Stimulated activated CD4-positive, alpha-beta T cell treated with anti-CD3 and anti-CD28 coated beads, Interleukin-1b, Interleukin-23, amount 100 ng/mL, for 4 hours (primary cell): Measurements from ENCODE around the gene CUL1.

Experiments
- DNase-seq, 2 donors: peaks; one replicate each; pipeline ENCODE4 v3.0.0-alpha.2; 2020; ENCODE audit warnings: low read depth in 2 of 2

The CUL1 gene

DNA sequence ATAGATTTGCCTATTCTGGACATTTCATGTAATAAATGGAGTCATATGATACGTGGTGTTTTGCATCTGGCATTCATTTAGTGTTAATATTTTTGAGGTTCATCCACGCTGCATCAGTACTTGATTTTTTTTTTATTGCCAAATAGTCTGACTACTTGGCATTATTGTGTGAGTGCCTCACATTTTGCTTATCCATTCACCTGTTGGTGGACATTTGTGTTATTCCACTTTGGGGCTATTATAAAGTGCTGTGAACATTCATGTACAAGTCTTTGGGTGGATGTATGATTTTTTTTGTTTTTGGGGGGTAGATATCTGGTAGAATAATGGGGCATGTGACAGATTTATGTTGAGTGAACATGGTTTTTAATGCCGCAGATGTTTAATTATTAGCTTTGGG is 19.7 kb downstream of the CUL1 start:
- no peak for DNase-seq

DNA sequence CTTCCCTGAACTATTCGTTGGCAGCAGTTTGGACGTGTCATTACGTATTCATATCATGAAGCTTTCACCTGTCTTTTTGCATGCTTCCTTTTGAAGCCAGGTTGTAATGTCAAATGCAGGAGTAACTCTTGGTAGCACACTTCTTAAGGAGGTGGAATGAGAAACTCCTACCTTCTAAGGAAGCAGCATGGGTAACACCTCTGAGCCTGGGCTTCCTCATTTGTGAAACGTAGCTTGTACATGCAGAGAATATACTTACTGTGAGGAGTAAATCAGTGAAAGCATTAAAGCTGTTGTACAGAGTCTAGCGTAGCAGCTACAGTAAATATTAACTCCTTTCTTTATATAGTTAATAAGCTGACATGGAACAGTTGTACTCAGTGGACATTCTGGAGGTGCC is 21.1 kb downstream of the CUL1 start:
- DNase-seq: no peak

- no peak for DNase-seq
Measured at GRCh38 chr7:148720472-148720871, 21.8 kb downstream of the CUL1 start.

- DNase-seq: no peak
Measured at GRCh38 chr7:148721390-148721789, 22.7 kb downstream of the CUL1 start.

- DNase-seq: no peak
Measured at GRCh38 chr7:148722340-148723165, 23.9 kb downstream of the CUL1 start.

DNA sequence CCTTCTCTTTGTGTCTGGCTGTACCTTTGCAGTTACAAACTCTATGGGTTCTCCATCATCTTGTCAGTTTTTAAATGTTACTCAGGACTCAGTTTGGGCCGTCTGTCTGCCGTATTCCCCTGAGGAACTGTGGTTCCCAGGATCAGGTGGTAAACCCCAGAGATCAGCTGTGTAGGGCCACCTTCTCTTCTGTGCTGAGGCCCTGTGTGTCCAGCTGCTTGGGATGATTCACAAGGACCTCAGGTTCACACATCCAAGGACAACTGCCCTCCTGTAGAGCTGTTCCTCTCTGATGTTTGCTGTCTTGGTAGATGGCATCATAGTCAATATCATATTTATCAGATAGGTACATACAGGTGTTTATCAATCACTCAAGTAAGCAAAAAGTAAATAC is 24.5 kb downstream of the CUL1 start:
- no peak for DNase-seq

GRCh38 chr7:148723846-148724245 is 25.1 kb downstream of the CUL1 start:
- no peak for DNase-seq

DNA sequence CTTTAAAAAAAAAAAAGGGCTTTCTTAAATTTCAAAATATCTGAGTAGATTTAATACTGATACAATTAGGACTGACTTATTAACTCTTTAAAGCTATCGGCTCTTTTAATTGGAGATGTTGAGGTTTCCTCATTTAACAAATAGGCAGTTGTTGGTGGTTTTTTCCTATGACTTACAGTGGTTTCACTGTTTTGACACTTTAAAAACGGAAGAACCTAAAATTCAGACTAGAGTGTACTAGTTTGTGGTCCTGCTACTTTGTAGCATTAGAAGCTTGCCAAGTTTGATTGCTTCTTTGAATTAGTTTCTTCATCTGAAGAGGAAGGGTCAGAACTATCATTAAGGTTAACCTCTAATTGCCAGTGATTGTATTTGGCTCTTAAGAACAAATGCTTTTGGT is 27.7 kb downstream of the CUL1 start:
- no peak for DNase-seq

- no peak for DNase-seq
Measured at GRCh38 chr7:148727501-148728278, 29.0 kb downstream of the CUL1 start.

GRCh38 chr7:148729984-148730733 is 31.5 kb downstream of the CUL1 start:
- no peak for DNase-seq

GRCh38 chr7:148732862-148733261 is 34.2 kb downstream of the CUL1 start:
- DNase-seq: no peak

GRCh38 chr7:148733496-148733895 is 34.8 kb downstream of the CUL1 start:
- DNase-seq: no peak

- DNase-seq: no peak
Measured at GRCh38 chr7:148735141-148735540, 36.4 kb downstream of the CUL1 start.

GRCh38 chr7:148735967-148736366 is 37.3 kb downstream of the CUL1 start:
- no peak for DNase-seq

DNA sequence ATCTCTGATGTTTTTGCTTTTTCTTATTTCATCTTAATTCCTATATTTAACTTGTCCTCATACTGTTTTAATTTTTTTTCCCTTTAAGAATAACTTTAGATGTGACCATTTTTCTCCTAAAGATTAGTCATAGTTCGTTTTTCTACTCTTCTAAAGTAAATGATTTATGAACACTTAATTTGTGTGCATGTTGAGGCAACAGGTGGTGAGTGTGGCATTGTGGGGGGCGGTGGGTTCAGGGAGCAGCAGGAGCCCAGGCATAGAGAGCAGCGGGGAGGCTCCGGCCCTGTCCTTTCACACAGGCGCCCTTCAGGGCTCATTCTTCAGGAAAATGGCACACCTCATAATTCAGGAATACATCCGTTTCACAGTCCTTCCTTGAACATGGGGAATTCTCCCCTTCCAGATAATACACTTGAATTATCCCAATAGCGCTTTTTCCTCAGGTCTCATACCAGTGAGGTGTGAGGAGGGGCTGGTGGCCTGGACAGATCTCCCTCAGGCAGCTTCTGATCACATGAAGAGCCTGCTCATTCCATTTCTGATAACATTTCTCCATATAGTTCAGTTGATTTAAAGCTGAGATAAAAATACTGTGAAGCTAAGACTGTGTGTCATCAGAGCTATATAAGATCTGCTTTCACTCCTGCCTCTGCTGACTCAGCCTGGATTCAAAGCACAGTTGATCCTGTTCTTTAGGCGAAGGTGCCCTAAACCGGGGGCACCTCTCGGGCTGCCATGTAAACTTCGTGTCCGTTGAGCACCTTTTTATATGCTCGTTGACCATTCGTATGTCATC is 40.2 kb downstream of the CUL1 start:
- no peak for DNase-seq

DNA sequence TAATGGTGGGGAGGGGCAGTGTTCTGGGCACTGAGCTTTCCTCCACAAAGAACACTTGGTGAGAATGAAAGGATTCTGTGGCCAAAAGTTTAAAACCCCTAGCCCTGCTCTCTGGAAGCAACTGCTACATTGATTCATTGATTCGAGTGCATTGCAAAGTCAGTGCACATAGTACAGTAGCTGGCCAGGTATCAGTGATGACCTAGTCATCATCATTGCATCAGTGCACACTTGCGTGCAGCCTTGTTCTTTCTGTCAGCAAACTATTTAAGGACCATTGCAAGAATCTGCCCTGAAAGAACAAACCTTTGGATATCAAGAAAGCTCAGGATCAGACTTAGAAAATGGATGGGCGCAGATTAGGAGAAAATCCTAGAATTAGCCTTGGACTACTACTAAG is 47.4 kb downstream of the CUL1 start:
- no peak for DNase-seq

GRCh38 chr7:148747274-148747673 is 48.6 kb downstream of the CUL1 start:
- no peak for DNase-seq

DNA sequence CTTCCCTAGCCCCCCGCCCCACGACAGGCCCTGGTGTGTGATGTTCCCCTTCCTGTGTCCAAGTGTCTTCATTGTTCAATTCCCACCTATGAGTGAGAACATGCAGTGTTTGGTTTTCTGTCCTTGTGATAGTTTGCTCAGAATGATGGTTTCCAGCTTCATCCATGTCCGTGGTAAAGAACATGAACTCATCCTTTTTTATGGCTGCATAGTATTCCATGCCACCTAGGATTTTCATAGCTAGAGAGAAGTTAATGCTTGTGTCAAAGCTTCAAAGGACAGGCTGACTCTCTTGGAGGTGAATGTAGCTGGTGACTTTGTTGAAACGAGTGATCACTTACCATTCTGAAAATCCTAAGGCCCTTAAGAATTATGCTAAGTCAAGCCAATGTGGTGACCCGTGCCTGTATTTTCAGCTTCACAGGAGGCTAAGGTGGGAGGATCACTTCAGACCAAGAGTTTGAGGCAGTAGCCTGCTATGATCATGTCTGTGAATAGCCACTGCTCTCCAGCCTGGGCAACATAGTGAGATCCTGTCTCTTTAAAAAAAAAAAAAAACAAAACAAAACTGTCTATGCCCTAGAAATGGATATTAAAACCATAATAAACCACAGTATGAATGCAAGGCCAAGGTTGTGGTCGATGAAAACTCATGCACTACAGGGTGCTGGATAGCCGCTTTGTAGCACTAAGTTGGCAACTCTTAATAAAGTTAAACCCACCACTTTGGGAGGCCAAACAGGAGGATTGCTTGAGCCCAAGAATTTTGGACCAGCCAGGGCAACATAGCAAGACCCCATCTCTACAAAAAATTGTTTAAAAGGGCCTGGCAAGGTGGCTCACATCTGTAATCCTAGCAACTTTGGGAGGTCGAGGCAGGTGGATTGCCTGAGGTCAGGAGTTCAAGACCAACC is 52.0 kb downstream of the CUL1 start:
- no peak for DNase-seq

DNA sequence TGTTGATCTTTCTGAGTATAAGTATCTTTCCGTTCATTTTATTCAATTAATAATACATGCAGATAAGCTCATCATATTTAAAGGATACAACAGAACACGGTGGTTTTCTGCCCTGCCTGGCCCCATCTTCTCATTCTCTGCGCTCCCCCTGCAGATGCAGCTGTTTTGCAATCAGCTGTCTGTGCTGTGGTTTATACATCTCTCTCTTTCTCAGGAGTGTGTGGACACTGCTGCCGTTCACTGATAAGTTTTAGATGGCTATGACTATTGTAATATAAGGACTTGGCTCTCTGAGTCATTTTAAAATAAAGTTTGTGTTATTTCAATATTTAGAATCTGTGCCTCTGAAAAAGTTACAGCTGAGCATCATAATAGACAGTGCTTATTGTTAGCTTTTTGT is 54.5 kb downstream of the CUL1 start:
- no peak for DNase-seq

- no peak for DNase-seq
Measured at GRCh38 chr7:148754912-148755311, 56.2 kb downstream of the CUL1 start.
